ENCODE data around the gene CBX8.
A peak's percentile ranks its signal among the peaks of the same experiment; 100 is the strongest.
"Not testable (repeated sequence)": the region's sequence is repeated elsewhere in the genome, so short reads cannot be mapped to it uniquely, and the experiment has no call there.

CBX8 gene

DNA sequence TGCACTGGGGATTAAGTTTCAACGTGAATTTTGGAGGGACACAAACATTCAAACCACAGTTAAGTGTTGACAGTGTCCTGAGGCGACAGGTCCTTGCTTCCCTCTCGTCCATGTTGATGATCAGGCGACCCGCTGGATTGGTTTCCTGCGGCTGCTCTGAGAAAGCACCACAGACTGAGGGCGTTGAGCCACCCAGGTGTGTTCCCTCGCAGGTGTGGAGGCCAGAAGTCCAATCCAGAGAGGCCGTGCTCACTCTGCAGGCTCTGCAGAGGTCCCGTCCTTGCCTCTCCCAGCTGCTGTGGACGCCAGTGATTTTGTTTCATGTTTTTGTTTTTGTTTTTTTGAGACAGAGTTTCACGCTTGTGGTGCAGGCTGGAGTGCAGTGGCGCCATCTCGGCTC is 41.3 kb downstream of the CBX8 start:
- H3K27me3 Mint-ChIP-seq: peaks cover 24 to 68% of the 10 kb centered on the region in 2 donors
- no peak for DNase-seq
- H3K4me1 Mint-ChIP-seq (ENCODE audit: low read depth in 2 of 2): no peaks in the 10 kb centered on the region
- H3K4me3 Mint-ChIP-seq: no peak overlapping the region
- no peak overlapping the region for H3K27ac Mint-ChIP-seq
- H3K9me3 Mint-ChIP-seq: no peaks in the 10 kb centered on the region
- ATAC-seq (replicated peaks): no peak
- peaks cover 5% of the 10 kb centered on the region for H3K36me3 Mint-ChIP-seq (ENCODE audit: insufficient read depth)

- peaks cover 25 to 64% of the 10 kb centered on the region in 2 donors for H3K27me3 Mint-ChIP-seq
- not testable (repeated sequence) for DNase-seq; H3K9me3 Mint-ChIP-seq; H3K36me3 Mint-ChIP-seq (ENCODE audit: insufficient read depth); ATAC-seq (replicated peaks); H3K4me3 Mint-ChIP-seq; H3K27ac Mint-ChIP-seq; H3K4me1 Mint-ChIP-seq (ENCODE audit: low read depth in 2 of 2)
Measured at GRCh38 chr17:79754903-79755302, 42.0 kb downstream of the CBX8 start.

- Mint-ChIP-seq H3K4me1 (ENCODE audit: low read depth in 2 of 2) (no peaks in the 10 kb centered on the region), H3K9me3 (no peaks in the 10 kb centered on the region), H3K27ac (no peak overlapping the region), H3K27me3 (peaks cover 29 to 68% of the 10 kb centered on the region in 2 donors), H3K4me3 (no peak overlapping the region), H3K36me3 (ENCODE audit: insufficient read depth) (peaks cover 5% of the 10 kb centered on the region)
- ATAC-seq (replicated peaks) (no peak), DNase-seq (no peak)
Measured at GRCh38 chr17:79754370-79754769, 42.5 kb downstream of the CBX8 start.

- Mint-ChIP-seq H3K27ac (no peak overlapping the region), H3K27me3 (peaks cover 34 to 63% of the 10 kb centered on the region in 2 donors), H3K9me3 (no peaks in the 10 kb centered on the region), H3K4me3 (no peak overlapping the region), H3K4me1 (ENCODE audit: low read depth in 2 of 2) (peaks cover 0 to 5% of the 10 kb centered on the region in 2 donors), H3K36me3 (ENCODE audit: insufficient read depth) (peaks cover 2% of the 10 kb centered on the region)
- DNase-seq (no peak), ATAC-seq (replicated peaks) (no peak)
Measured at GRCh38 chr17:79752175-79752574, 44.7 kb downstream of the CBX8 start.

DNA sequence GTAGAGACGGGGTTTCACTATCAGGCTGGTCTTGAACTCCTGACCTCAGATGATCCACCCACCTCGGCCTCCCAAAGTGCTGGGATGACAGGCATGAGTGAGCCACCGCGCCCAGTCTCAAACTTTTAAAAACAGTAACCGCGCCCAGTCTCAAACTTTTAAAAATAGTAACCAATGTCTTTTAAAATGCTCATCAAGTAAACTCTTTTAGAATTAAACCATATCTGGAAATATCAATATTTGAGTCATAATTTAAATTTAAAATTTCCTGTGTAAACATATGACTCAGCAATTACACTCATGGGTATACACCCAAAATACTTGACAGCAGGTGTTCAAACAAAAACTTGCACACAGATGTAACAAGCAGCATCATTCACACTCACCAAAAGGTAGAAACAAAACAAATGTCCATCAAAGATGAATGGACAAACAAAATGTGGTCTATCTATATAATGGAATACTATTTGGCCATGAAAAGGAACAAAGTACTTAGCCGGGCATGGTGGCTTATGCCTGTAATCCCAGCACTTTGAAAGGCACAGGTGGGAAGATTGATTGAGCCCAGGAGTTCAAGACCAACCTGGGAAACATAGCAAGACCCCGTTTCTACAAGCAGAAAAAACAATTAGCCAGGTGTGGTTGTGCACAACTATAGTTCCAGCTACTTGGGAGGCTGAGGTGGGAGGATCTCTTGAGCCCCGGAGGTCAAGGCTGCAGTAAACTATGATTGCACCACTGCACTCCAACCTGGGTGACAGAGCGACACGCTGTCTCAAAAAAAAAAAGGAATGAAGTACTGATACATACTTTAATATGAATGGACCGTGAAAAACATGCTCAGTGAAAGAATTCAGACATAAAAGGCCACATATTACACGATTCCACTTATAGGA is 46.0 kb downstream of the CBX8 start:
- H3K27me3 Mint-ChIP-seq: peaks cover 41 to 65% of the 10 kb centered on the region in 2 donors
- H3K4me3 Mint-ChIP-seq: no peak overlapping the region

GRCh38 chr17:79749958-79750357 is 46.9 kb downstream of the CBX8 start:
- ATAC-seq (replicated peaks) (no peak), DNase-seq (no peak)
- Mint-ChIP-seq H3K4me3 (no peak overlapping the region), H3K9me3 (no peaks in the 10 kb centered on the region), H3K27me3 (peaks cover 46 to 73% of the 10 kb centered on the region in 2 donors), H3K27ac (no peak overlapping the region), H3K36me3 (ENCODE audit: insufficient read depth) (peaks cover 5% of the 10 kb centered on the region), H3K4me1 (ENCODE audit: low read depth in 2 of 2) (peaks cover 0 to 16% of the 10 kb centered on the region in 2 donors)

More for the DNA sequence above, 46.0 kb downstream of the CBX8 start:
- ATAC-seq (replicated peaks) (no peak), DNase-seq (no peak)
- Mint-ChIP-seq H3K36me3 (ENCODE audit: insufficient read depth) (peaks cover 4% of the 10 kb centered on the region), H3K27ac (no peak overlapping the region), H3K4me1 (ENCODE audit: low read depth in 2 of 2) (peaks cover 0 to 13% of the 10 kb centered on the region in 2 donors), H3K9me3 (no peaks in the 10 kb centered on the region)

DNA sequence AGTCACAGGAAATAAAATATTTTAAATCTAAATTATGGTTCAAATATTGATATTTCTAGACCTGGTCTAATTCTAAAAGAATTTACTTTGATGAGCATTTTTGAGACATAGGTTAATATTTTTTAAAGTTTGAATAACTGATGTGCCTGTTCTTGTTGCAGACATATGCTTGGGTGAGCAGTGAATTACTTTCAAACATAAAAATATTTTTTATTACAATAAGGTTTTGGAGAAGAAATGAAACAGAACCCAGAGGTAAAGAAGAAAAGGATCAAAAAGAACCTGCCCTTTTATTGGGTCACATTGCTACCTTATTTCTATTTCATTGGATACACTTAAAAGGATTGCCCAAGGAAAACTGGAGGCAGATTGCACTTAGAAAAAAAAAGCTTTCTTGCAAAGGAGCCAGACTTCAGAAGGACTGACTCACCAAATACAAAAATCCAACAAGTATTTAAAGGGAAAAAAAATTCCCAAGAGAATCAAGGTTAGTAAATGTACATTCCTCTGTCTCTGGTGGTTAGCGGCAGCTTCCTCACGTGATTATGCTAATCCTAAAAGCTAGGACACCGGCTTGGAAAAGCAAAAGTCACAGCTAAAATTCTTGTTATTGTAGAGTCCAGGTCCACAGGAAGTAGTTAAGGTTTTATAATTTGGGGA is 47.6 kb downstream of the CBX8 start:
- Mint-ChIP-seq H3K36me3 (ENCODE audit: insufficient read depth) (peaks cover 5% of the 10 kb centered on the region), H3K27me3 (peaks cover 47 to 72% of the 10 kb centered on the region in 2 donors), H3K4me3 (no peak overlapping the region), H3K9me3 (no peaks in the 10 kb centered on the region), H3K4me1 (ENCODE audit: low read depth in 2 of 2) (peaks cover 0 to 16% of the 10 kb centered on the region in 2 donors), H3K27ac (no peak overlapping the region)
- ATAC-seq (replicated peaks): no peak
- DNase-seq: no peak

GRCh38 chr17:79748295-79749099 is 48.4 kb downstream of the CBX8 start:
- Mint-ChIP-seq H3K4me3 (no peak overlapping the region), H3K4me1 (ENCODE audit: low read depth in 2 of 2) (peaks cover 0 to 16% of the 10 kb centered on the region in 2 donors), H3K27me3 (peaks cover 48 to 71% of the 10 kb centered on the region in 2 donors)

GRCh38 chr17:79747508-79748294 is 49.2 kb downstream of the CBX8 start:
- Mint-ChIP-seq H3K27me3 (peaks cover 53 to 72% of the 10 kb centered on the region in 2 donors), H3K4me1 (ENCODE audit: low read depth in 2 of 2) (peaks cover 0 to 16% of the 10 kb centered on the region in 2 donors), H3K27ac (peak overlapping the region in 1 of 2 donors; percentile 29), H3K36me3 (ENCODE audit: insufficient read depth) (peaks cover 5% of the 10 kb centered on the region), H3K4me3 (peak overlapping the region; percentile 22 to 47), H3K9me3 (no peaks in the 10 kb centered on the region)
- no peak for DNase-seq
- peak; percentile 18 for ATAC-seq (replicated peaks)

More at GRCh38 chr17:79748295-79749099, 48.4 kb downstream of the CBX8 start:
- no peak for DNase-seq
- no peak overlapping the region for H3K27ac Mint-ChIP-seq
- no peak for ATAC-seq (replicated peaks)
- peaks cover 5% of the 10 kb centered on the region for H3K36me3 Mint-ChIP-seq (ENCODE audit: insufficient read depth)
- H3K9me3 Mint-ChIP-seq: no peaks in the 10 kb centered on the region

DNA sequence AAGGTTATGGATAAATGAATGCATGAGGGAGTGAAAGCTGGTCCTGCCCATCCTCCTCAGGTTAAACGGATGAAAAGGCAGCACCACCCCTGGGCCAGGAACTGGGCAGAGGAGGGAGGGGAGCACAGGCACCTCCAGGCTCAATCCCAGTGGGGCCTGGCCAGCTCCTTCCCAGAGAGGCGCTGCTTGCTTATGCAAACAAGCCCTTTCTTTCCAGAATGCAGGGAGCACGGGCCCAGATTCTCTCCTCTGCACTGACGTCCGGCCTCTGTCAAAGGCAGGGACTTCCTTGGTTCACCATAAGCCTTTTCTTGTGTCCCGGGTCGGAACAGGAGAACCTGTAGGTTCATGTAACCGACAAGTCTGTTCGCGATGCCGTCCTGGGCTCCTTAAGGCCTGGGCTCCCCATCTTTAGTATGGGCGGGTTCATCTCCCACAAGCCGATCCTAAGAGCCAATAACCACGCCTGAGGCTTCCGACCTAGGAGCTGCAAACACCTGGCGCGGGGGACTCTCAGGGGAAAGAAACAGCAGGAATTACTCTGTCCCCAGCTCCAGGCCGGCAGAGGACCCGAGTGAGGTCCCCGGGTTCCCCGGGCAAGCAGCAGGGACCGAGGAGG is 49.9 kb downstream of the CBX8 start:
- H3K4me1 Mint-ChIP-seq (ENCODE audit: low read depth in 2 of 2): peaks cover 0 to 18% of the 10 kb centered on the region in 2 donors
- H3K4me3 Mint-ChIP-seq: peak overlapping the region; percentile 22 to 47
- no peaks in the 10 kb centered on the region for H3K9me3 Mint-ChIP-seq
- no peak for ATAC-seq (replicated peaks)
- H3K36me3 Mint-ChIP-seq (ENCODE audit: insufficient read depth): peaks cover 5% of the 10 kb centered on the region
- H3K27ac Mint-ChIP-seq: no peak overlapping the region
- no peak for DNase-seq
- peaks cover 51 to 72% of the 10 kb centered on the region in 2 donors for H3K27me3 Mint-ChIP-seq

DNA sequence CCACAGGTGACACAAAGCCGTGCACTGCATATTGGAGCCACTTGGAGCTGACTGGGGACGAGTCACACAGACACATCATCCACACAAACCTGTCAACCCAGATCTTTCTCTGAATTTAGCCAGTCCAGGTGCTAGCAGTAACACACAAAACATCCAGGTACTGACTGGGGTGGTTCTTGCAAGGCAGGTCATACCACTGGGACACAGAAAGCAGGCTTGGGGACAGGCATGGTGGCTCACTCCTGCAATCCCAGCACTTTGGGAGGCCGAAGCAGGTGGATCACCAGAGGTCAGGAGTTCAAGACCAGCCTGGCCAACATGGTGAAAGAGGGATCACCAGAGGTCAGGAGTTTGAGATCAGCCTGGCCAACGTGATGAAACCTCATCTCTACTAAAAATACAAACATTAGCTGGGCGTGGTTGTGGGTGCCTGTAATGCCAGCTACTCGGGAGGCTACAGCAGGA is 51.2 kb downstream of the CBX8 start:
- Mint-ChIP-seq H3K27me3 (peaks cover 40 to 66% of the 10 kb centered on the region in 2 donors), H3K27ac (no peak overlapping the region), H3K4me1 (ENCODE audit: low read depth in 2 of 2) (peaks cover 0 to 18% of the 10 kb centered on the region in 2 donors), H3K9me3 (no peaks in the 10 kb centered on the region), H3K36me3 (ENCODE audit: insufficient read depth) (peaks cover 5% of the 10 kb centered on the region), H3K4me3 (peak overlapping the region in 1 of 2 donors; percentile 40)
- no peak for ATAC-seq (replicated peaks)
- DNase-seq: no peak

GRCh38 chr17:79743614-79744013 is 53.3 kb downstream of the CBX8 start:
- ATAC-seq (replicated peaks): no peak
- Mint-ChIP-seq H3K4me1 (ENCODE audit: low read depth in 2 of 2) (peaks cover 0 to 18% of the 10 kb centered on the region in 2 donors), H3K9me3 (no peaks in the 10 kb centered on the region), H3K4me3 (no peak overlapping the region), H3K27me3 (peaks cover 53 to 76% of the 10 kb centered on the region in 2 donors), H3K27ac (no peak overlapping the region), H3K36me3 (ENCODE audit: insufficient read depth) (peaks cover 5% of the 10 kb centered on the region)
- DNase-seq: no peak
